Measurements from ENCODE around the gene FRK. TPM values are rescaled to one million over a fixed set of nuclear protein-coding genes. Genes with fewer than 3 reads are reported as not detected.

Gene FRK
- total RNA-seq, 1 donor from 2014 or later = 7.4 TPM

DNA sequence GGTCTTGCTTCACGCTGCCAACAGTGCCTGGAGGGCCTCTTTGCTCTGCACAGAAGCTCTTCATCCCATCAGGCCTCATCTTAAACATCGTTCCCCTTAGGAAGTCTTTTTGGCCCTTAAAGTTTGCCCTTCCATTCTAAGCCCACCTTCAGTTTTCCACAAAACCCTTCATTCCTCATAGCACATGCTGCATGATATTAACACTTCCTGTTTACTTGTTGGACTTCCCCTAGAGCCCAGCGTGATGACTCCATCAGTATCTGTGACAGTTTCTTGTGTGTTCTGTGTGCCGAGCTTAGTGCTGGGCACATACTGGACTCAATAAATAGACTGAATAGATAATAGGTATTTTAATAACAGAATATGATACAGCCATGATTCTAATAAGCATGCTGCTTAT, 42.2 kb upstream of the FRK start:
- no peak overlapping the region for H3K4me3 ChIP-seq
- H3K4me1 ChIP-seq = peaks cover 58% of the 10 kb centered on the region
- no peak for TF ChIP-seq CTCF (IDR thresholded peaks at IDR 0.05)
- no peaks in the 10 kb centered on the region for H3K9me3 ChIP-seq
- intact Hi-C loops (cut with DNase I) = no loop called here
- H3K27ac ChIP-seq = no peak overlapping the region
- no peaks in the 10 kb centered on the region for H3K36me3 ChIP-seq
- ATAC-seq (no peak), DNase-seq (no peak)
- no peaks in the 10 kb centered on the region for H3K27me3 ChIP-seq (ENCODE audit: low read depth)

DNA sequence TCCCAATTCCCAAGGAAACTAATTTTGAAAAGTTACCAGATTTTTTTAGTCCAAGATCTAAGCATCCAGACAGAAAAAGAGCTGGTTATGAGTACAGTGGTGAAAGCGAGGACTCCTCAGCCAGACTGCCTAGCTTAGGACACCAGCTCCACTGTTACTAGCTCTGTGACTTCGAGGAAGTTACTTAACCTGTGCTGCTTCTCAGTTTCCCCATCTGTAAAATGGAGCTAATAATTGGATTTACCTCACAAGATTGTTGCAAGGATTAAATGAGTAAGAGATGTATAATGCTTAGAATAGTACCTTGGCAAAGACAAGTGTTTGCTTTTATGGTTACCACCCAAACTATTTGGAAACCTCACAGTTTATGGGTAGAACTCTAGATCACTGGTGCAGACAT, 41.1 kb upstream of the FRK start:
- ATAC-seq = no peak
- Histone ChIP-seq H3K36me3 (no peaks in the 10 kb centered on the region), H3K4me3 (peak overlapping the region; percentile 84), H3K27me3 (ENCODE audit: low read depth) (no peaks in the 10 kb centered on the region), H3K4me1 (peaks cover 56% of the 10 kb centered on the region), H3K27ac (peak overlapping the region; percentile 98), H3K9me3 (no peaks in the 10 kb centered on the region)
- no peak for TF ChIP-seq CTCF (IDR thresholded peaks at IDR 0.05)
- intact Hi-C loops (cut with DNase I) = no loop called here
- no peak for DNase-seq

DNA sequence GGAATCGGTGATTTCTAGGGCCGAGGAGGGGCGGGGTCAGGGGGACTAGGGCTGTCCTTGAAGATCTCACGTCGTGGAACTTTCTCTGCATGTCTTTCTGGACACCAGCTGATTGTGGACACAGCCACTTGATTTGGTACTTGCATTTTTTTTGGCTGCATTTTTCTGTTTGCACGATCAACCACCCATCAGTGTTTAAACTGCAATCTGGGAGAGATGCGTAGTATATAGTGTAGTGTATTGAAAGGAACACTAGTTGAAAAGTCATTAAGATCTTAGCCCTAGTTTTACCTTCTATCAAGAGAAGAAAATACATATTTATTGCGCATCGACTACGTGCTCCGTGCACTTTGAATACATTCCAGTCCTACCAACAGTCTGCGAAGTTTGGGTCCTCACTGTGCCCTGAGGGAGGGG, 40.6 kb upstream of the FRK start:
- no peak for ATAC-seq
- Histone ChIP-seq H3K27me3 (ENCODE audit: low read depth) (no peaks in the 10 kb centered on the region), H3K36me3 (no peaks in the 10 kb centered on the region), H3K27ac (peak overlapping the region; percentile 98), H3K9me3 (peaks cover 3% of the 10 kb centered on the region), H3K4me1 (peaks cover 52% of the 10 kb centered on the region), H3K4me3 (peak overlapping the region; percentile 84)
- TF ChIP-seq CTCF (IDR thresholded peaks at IDR 0.05) = no peak
- intact Hi-C loops (cut with DNase I) = no loop called here
- no peak for DNase-seq

- Histone ChIP-seq H3K4me1 (peaks cover 46% of the 10 kb centered on the region), H3K27me3 (ENCODE audit: low read depth) (no peaks in the 10 kb centered on the region), H3K4me3 (peak within 1 kb of the TSS; percentile 84), H3K36me3 (no peaks in the 10 kb centered on the region), H3K9me3 (peaks cover 9% of the 10 kb centered on the region), H3K27ac (peak within 1 kb of the TSS; percentile 98)
- DNase-seq = peak; percentile 90
- peak; percentile 98 for ATAC-seq
- intact Hi-C loops (cut with DNase I) = no loop called here
- TF ChIP-seq CTCF (IDR thresholded peaks at IDR 0.05) = peak; percentile 50
These were observed 40.0 kb upstream of the FRK start, which contains the start of gene NT5DC1 for GRCh38 chr6:116100419-116101301. Gene NT5DC1, plus strand, starts transcription at chr6:116100853. Its CDS starts 78 bp downstream, at chr6:116100931.

- peaks cover 32% of the 10 kb centered on the region for H3K4me1 ChIP-seq
- no peak for ATAC-seq
- intact Hi-C loops (cut with DNase I) = loop anchor here (5.0 kb wide), 1 partner anchor 87 kb away; no protein-coding TSS in a partner anchor
These were observed 38.3 kb upstream of the FRK start for GRCh38 chr6:116099036-116099435.

More at GRCh38 chr6:116099036-116099435, 38.3 kb upstream of the FRK start:
- H3K27me3 ChIP-seq (ENCODE audit: low read depth) = no peaks in the 10 kb centered on the region
- no peak overlapping the region for H3K4me3 ChIP-seq
- DNase-seq = no peak
- H3K27ac ChIP-seq = no peak overlapping the region
- TF ChIP-seq CTCF (IDR thresholded peaks at IDR 0.05) = no peak
- no peaks in the 10 kb centered on the region for H3K36me3 ChIP-seq
- H3K9me3 ChIP-seq = peaks cover 13% of the 10 kb centered on the region
